ENCODE data around the gene COL26A1.

COL26A1 gene

DNA sequence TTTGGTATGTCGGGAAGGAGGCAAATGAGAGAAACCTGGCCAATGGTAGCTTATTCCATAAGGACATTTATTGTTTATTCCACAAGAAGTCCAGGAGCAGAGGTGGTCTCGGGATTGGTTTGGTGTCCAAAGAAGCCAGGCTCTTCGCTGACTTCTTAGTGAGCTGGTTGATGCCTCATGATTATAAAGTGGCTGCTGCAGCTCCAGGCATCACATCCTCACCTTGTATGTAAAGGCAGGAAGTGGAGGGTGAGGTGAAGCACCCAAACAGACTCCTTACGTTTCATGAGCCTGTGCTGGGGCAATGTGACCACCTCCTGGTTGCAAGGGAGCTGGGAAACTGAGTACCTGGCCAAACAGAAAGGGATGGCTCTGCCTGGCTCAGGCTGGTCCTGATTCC lies 174.0 kb downstream of the COL26A1 start:
- no peak for DNase-seq

DNA sequence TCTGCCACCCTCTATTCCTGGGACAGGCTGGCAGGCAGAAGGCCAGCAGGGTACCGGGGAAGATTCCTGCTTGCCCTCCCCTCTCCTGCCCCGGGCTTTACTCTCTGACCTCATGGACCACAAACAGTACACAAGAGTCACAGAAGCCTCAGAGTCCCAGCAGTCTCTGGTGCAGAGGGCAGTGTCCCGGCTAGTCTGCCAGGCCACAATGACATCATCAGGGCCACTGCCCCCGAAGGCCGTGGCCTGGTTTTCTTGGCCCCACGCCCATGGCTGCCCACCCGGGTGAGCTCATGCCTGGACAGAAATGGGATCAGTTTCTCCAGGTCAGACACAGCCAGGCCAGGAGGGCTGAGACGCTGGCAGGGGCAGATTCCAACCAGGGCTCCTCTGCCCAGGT lies 174.5 kb downstream of the COL26A1 start:
- DNase-seq: peak; percentile 68

DNA sequence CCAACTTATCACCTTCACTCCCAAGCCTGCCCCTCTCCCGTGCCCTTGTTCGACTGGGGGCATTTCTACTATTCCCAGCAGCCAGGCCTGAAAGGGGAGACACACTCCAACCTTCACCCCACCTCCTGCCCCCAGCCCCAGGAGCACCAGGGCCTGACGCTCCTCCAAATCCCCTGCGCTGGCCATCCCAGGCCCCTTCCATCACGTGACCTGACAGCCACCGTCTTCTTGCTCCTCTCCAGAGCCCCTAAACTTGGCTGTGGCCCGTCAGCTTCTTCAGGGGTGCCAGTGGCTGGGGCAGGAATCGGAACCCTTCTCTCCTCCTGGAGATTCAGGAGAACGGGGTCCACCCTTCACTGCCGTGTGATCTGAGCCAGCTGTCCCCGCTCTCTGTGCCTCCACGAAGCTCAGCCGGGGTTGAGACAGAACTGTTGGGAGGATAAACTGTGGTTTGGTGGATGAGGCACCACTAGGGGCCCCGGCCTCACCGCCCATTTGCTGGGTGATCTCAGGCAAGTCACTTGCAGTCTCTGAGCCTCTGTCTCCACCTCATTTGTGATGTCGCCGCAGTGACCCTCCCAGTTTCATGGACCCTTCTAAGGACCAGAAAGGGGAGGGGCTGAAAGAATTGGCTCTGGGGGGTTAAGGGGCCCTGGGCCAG lies 175.4 kb downstream of the COL26A1 start:
- no peak for DNase-seq

DNA sequence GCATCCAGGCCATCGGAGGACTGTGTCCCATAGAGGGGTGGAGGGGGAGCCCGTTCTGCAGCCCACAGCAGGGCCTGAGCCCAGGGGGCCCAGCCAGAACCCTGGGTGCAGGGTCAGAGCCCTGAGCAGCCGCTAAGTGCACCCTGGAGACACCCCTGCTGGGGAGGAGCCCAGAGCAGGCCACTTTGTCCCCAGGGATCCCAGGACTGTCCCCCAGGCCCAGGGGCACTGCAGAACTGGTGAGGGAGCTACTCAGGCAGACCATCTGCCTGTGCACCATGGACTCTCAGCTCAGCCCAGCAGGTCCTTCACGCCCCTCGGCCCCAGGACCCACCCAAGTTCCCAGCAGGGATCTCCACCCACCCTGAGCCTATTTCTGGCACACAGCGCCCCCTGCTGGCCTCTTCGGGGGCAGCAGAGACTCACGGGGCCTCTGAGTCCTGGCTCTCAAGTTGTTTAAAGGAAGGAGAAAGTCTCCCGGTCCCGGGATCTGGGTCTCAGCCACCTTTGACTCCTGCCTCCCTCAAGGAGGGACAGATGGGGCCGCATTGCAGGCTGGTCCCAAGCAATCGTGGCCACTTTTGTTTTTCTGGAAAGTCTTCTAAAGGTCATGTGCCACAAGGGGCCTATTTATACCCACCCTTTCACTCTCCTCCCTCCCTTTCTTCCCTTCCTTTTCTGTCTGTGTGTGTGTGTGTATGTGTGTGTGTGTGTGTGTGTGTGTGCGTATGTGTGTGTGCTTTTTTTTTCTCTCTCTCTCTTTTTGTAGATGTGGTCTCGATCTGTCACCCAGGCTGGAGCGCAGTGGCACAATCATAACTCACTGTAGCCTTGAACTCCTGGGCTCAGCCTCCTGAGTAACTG lies 176.2 kb downstream of the COL26A1 start:
- DNase-seq: peak; percentile 89

DNA sequence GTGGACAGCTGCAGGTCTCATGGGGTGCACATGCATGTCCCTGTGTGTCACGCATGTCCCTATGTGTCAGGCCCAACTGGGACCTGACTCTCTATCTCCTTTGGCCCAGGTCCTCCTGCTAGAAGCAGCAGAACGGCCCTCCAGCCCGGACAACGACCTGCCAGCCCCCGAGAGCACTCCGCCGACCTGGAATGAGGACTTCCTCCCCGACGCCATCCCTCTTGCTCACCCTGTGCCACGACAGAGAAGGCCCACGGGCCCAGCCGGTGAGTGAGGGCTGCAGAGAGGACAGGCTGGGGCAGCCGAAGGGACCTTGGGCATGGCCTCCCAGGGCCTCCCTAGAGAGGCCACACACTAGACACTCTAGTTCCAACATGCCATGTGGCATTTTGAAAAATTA lies 177.1 kb downstream of the COL26A1 start:
- DNase-seq: no peak

DNA sequence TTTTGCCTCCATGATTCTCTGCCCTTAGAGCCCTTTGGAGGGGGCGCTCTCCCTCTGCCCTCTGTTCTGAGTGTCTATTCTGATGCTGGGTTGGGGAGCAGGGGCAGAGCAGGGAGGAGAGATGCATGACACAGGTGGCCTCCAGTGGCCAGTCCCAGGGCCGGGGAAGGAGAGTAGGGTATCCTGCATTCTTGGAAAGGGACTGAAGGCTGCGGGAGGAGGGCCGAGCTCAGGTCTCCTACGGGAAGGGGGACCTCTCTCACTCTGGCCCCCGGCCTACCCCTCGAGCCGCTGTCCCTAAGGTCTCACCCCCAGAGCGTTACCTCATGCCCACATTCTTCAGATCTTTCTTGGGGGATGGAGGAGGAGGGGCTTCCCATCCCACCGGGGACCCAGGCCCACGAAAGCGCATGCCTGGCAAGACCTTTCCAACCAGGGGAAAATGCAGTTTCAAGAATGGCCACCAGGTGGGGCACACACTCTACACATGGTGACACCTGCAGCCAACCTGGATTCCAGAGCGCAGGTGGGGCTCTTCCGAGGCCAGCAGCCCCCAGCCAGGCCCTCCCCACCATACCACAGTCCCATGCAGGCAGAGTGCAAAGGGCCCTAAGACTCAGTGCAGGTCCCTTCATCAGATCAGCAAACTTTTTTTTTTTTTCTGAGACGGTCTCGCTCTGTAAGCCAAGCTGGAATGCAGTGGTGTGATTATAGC lies 180.0 kb downstream of the COL26A1 start:
- peak; percentile 86 for DNase-seq

DNA sequence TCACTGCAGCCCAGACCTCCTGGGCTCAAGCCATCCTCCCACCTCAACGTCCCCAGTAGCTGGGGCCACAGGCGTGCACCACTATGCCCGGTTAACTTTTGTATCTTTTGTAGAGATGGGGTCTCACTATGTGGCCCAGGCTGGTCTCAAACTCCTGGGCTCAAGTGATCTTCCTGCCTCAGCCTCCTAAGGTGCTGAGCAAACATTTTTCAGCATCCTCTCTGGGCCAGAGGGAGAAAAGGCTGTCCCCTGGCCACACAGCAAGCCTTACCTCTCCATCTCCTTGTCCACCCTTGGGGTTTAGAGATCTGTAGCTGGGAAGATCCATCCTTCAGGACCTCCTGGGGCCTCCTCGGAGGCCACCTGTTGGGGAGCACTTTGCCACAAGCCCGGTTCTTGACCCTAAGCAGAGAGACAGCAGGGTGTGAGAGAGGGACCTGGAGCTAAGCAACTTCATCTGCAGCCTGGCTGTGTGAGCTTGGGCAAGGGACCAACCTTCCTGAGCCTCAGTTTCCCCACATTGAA lies 180.6 kb downstream of the COL26A1 start:
- no peak for DNase-seq

DNA sequence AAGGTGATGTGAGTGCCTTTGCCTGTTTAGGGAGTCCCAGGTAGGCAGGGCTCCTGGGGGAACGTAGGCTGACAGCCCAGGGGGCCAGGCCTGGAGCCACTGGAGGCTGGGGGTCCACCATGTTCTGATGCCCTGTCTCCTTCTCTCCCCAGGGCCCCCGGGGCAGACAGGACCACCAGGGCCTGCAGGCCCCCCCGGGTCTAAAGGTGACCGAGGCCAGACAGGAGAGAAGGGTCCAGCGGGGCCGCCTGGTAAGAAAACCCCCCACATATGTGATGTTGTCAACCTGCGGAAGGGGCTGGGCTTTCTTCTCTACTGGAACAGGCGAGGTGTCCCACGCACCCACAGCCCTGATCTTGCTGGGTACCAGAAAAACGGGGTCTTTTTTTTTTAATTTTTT lies 181.2 kb downstream of the COL26A1 start:
- DNase-seq: no peak

DNA sequence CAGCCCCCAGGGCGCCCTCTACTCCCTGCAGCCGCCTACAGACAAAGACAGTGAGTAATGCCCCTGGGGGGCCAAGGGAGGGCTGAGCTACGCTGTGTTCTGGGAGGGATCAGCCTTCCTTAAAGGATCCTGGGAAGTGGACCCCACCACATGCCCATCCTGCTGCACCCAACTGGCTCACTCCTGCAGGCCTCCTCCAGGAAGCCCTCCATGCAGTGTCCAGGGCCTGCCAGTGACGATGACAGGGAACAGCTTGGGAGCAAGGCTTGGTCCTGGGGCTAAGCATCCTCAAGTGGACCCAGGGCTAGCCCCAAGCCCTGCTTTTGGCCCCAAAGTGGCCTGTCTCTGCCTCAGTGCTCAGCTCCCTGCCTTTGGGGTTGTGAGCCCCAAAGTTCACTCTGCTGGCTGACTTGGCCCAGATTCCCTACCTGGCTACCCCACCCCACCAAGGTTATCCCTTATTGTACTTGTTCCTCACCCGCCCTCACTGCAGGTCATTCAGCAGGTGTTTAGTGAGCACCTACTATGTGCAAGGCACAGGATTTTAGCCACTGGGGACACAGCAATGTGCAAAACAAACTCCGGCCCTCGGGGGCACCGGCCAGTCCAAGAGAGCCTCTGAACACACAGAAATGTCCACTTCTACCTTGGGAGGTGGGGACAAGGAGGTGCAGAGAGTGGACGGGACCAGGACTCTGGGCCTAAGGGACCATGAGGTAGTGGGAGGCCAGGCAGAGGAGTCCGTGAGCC lies 182.9 kb downstream of the COL26A1 start:
- no peak for DNase-seq

DNA sequence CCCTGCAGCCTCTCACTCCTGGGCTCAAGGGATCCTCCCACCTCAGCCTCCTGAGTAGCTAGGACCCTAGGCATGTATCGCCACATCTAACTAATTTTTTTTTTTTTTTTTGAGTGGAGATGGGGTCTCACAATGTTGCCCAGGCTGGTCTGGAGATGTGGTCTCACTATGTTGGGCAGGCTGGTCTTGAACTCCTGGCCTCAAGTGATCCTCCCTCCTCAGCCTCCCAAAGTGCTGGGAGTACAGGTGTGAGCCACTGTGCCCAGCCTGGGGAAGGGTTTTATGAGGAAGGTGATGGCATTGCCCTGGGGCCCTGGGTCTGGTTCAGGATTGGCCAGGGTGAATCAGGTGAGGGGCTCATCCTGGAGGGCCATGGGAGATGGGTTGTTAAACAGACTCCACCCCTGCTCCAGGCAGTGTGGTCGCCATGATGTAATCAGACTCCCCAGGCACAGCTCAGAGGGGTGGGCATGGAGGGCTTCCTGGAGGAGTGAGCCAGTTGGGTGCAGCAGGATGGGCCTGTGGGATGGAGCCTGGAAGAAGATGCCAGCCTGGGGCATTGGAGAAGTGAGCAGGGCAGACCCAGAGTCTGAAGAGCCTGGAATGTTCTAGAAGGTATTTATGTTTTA lies 183.7 kb downstream of the COL26A1 start:
- DNase-seq: peak; percentile 48

DNA sequence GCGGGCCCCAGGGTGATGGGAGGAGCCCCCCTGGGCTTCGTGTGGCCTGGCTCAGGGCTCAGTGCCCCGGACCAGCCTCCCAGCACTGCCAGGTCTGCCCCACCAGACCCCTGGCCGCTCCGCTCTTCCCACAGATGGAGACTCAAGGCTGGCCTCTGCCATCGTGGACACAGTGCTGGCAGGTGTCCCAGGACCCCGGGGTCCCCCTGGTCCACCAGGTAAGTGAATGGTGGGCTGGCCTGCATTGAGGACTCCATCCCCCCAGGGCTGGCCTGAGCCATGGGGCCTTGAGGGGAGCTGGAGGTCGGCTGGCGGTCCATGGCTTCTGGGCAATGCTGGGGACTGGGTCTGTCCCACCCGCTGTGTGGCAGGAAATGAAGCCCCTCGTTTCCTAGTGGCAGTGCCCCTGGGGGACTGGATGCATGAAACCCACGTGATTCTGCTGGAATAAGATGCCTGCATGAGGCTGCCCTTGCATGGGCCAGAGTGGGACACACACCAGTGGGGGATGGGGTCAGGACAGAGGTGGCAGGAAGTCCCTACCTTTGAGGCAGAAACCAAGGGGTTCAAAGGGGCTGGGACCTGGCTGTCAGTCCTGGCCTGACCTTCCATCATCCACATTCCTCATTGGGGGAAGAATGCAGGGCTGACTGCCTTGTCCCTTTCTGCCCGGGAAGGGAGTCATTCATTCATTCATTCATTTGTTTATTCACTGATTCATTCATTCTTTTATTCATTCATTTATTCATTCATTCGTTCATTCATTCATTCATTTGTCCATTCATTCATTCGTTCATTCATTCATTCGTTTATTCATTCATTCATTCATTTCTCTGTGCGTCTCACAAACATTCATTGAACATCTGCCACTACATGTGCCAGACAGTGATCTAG lies 184.6 kb downstream of the COL26A1 start:
- peak; percentile 40 for DNase-seq

DNA sequence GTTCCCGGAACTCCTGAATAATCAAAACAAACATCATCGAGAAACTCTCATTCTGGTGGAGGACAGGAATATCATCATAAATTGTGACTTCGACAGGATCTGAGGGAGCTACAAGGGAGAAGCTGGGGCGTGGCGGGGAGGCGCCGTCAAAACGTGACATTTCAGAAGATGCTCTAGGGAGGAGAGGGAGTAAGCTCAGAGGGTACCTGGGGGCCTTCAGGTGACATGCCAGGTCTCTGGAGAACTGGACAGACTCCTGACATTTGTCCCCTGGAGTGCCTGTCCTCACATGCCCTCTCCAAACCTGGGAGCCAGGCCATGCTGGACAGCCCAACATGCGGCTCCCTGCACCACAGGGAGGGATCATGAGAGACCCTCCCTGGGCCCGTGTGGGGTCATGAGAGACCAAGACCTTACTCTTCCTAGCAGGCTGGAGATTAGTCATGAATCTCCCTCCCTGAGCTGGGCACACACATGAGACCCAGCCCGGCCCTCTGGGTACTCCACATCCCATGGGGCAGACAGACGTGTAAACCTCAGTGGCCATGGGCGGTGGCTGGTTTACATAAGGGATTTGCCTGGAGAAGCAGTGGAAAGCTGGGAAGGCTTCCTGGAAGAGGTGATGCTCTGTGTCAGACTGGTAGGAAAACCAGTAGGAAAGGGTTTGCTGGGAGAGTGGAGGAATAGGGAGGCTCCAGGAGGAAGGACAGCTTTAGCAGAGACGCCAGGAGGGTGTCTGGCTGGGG lies 185.4 kb downstream of the COL26A1 start:
- DNase-seq: peak; percentile 43

DNA sequence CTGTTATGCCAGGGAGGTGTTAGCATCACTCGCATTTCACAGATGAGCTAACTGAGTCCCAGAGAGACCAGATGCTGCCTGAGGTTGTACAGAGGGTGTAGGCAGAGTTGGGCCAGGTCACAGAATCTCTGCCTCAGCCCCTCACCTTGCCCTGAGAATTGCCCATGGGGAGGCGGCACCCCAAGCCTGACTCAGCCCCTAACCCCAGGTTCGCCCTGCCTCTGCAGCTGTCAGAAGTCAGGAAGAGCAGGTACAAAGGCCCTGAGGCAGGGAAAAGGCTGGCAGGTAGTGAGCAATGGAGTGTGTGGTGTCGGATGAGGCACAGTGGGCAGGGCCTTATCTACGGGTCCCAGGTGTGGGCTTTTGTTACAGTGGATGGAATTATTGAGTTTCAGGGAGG lies 187.1 kb downstream of the COL26A1 start:
- DNase-seq: peak; percentile 27

DNA sequence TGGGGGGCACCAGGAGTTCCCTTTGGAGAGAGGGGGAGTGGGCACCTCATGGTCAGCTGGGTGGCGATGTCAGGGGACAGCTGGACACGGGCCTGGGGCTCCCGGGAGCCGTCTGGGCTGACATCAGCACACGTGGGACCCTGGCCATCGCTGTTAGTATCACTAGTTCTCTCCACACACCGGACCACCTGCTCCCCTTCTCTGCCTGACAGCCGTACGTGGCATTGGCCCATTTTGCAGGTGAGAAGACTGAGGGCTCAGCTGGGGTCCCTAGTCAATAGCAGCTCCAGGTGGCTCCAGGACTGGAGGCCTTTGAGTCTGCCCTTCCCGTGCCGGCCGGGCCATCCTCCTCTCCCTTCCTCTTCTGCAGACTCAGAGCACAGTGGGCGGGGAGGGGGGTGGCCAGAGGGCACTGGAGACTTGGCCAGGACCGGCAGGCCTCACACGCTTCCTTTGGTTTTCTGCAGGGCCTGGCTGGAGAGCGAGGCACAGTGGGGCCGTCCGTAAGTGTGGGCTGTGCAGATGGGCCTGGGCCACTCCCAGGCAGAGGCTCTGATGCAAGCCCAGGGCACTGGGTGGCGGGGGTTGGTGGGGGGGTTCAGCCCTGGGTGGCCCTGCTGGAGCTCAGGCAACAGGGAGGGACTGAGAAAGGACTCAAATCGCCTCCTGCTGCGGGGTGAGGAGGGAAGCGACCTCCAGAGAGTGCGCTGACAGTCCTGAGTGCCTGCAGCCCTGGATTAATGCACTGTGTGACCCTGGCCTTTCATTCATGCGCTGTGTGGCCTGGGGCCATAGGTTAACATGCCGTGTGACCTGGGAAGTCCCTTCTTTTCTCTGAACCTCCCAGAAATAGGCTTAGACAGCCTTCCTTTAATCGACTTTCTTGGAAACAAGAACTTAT lies 188.2 kb downstream of the COL26A1 start:
- peak; percentile 75 for DNase-seq

DNA sequence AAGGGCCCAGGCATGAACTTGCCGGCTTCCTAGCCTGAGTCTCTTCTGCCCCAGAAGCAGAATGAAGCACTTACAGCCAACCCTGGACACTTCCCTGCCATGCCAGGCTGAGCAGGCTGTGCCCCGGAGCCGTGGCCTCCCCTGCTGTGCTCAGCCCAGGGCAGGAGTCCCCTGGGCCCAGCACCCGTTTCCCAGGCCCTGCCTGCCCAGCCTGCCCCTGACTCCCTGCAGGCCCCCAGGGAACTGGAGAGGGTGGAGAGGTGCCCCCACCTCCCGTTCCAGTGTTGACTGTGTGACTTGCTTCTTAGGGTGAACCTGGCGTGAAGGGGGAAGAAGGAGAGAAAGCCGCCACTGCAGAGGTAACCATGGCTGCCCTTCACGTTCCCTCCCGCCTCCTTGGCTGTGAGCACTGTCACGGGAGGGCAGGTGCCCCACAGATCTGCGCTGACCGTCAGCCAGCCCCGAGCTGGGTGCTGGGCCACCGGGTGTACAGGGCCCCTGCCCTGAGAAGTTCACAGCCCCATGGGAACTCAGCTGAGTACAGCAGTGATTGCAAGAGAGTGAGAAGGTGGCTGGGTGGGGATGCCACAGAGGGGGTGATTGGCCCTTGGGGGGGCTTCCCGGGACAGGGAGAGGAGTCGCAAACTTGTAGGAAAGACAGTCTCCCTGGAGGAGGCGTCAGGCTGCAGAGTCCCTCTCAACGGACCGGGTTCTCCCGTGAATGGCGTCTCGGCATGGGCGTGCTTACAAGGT lies 190.5 kb downstream of the COL26A1 start:
- peak; percentile 41 for DNase-seq

DNA sequence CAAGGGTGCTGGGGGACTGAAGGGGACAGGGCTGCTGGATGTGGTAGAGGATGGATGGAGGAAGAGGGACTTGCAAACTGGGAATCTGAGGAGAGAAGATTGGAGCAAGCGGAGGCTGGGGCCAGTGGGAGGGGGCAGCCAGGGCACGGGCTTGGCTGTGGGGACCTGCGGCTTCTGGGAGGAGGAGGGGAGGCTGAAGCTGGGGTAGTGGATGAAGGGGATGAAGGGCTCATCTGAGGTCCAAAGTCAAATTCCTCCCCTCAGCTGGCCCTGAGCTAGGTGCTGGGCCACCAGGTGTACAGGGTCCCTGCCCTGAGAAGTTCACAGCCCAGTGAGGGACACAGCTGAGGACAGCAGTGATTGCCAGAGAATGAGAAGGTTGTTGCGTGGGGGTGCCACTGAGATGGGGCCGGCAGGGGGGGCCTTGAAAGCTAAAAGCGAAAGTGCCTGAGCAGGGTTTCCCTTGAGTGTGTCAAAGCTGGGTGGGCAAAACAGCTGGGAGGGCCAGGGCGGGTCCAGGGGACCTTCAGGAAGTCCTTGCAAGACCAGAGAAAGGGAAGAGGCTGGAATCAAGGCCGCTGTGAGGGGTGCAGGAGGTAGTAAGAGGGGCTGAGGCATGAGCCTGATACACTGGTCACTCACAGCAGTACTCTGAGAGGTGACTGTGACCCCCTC lies 191.2 kb downstream of the COL26A1 start:
- DNase-seq: peak; percentile 46

DNA sequence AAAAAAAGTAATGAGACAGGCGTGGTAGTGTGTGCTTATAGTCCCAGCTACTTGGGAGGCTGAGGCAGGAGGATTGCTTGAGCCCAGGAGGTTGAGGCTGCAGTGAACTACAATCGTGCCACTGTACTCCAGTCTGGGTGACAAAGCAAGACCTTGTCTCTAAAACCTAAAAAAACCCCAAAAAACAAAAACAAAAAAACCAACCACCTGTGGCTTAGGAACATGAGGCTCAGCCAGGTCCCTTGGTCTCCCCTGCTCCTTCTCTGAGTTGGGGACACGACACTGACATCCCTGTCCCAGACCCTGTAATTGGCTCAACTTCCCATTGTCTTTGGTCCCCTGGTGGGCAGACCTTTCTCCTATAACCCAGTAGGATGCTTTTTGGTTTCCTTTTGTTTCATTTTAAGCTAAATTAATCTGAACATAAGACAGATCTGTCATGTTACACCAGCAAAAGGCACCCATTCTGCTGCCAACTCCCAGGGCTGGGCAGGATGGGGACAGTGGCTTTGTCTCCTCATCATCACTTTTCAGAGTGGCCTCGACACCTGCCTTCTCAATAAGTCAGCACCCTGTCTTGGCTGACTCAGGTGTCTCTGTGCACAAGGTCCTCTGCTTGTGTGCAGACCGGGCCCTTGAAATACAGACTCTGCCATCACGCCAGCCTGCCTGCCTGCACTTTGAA lies 192.1 kb downstream of the COL26A1 start:
- DNase-seq: peak; percentile 44
